Embryonic facial prominence (tissue), 1 donor: ENCODE data around the gene COL5A1.

Experiments
- DNase-seq: peaks from one replicate; pipeline ENCODE4 v3.0.0-alpha.2; 2016; ENCODE audit errors: extremely low spot score

COL5A1 gene

DNA sequence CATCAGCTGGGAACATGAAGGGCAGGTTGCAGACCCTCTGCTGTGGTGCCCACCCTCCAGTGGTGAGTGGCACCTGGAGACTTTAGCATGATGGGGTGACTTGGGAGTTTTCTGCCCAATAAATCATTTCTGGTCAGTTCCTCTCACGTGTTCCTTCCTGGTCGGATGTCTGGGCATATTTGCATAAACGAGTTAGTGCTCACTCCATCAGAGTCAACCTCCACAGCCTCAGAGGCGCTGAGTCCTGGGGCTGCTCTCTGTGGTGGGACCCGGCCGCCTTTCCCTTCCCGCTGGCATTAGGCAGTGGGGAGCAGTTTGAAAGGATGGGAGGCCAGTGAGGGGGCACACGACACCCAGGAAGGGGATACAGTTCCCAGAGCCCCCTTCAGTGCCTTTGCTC, 125.0 kb downstream of the COL5A1 start:
- DNase-seq = no peak

DNA sequence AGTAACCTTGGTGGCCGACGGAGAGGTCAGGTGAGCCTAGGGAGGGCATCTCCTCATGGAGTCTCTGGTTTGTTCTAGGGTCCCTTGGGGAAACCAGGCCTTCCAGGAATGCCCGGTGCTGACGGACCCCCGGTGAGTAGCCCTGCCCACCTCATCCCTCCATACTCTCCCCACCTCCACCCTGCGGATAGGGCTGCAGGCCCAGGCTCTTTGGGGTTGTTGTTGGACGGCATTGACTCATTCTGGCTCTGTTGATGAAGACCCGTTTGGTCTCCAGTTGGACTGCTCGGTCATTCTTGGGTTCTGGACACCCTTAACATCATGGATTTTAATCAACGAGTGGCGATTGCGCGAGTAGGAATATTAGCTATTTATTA, 126.7 kb downstream of the COL5A1 start:
- no peak for DNase-seq

- no peak for DNase-seq
Observed at GRCh38 chr9:134768709-134769351, 127.2 kb downstream of the COL5A1 start.

GRCh38 chr9:134770972-134771971, 129.7 kb downstream of the COL5A1 start:
- DNase-seq = no peak

DNA sequence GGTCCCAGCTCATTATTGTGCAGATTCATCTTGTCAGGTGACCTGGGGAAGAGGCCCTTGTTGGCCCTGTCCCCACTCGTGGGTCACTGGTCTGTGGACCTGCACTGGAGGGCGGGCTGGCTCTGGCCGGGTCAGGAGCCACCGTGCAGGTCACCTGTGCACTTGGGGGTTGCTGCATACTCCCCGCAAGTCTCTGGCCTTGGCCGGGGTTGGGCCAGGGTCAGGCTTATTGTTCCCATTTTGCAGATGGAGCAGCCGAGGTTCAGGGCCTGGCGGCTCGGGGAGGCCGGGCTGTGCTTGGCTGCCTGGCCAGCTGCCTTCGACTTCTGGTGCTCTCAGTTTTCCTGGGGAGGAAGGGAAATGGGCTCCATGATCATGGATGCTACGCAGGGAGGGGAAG, 130.7 kb downstream of the COL5A1 start:
- no peak for DNase-seq

GRCh38 chr9:134773842-134774241, 132.2 kb downstream of the COL5A1 start:
- no peak for DNase-seq

DNA sequence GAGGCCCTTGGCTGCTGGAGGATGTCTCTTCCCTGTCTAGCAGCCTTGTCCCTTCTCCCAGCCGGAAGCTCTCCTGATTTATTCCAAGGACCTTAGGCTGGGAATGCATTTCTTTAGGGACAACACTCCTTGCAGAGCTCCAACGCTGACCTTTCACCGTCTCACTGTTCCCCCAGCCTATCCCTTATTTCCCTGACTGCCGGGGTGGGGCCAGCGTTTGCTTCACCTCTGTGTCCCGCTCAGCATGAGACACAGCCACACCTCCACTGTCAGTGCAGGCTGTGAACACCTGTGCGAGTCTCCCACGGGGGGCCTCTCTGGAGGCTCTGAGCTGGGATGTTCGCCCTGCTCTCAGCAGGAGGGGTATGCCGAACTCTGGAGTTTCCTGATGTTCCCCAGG, 132.8 kb downstream of the COL5A1 start:
- no peak for DNase-seq

DNA sequence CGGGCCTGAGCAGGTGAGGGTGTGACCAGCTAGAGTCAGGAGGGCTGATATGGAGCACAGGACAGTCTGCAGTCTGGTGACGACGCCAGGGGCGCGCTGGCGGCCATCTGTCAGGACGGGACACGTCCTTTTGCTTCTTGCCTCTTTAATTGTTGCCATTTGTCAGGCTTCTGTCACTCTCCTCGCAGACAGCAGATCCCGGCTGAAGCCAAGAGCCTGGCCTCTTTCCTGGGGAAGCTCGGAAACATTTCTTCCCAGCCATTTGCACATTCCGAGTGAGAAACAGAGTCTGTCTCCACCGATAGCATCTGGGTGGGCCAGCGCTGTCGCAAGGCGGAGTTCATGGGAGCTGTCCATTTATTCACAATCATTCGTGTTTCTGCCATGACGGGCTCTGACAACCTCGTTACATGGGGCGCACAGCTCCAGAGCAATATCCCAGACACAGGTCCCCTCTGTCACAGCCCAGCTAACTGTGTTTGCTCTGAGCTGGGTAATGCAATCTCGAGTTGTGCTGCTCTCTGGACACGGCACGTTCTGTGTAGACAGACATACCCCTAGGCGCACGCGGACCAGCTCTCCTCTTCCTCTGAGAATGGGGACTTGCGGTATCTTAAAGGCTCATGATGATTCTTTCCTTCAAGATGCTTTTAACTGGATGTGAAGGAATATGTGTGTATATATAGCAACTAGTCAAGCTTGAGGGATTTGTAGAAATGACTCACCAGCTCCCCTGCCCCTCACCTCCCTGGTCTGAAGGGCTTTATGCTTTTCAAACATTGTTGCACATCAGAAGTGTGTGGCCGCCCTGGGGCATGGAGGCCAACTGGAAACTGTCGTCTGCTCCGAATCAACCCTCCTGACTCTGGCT, 133.7 kb downstream of the COL5A1 start:
- no peak for DNase-seq

DNA sequence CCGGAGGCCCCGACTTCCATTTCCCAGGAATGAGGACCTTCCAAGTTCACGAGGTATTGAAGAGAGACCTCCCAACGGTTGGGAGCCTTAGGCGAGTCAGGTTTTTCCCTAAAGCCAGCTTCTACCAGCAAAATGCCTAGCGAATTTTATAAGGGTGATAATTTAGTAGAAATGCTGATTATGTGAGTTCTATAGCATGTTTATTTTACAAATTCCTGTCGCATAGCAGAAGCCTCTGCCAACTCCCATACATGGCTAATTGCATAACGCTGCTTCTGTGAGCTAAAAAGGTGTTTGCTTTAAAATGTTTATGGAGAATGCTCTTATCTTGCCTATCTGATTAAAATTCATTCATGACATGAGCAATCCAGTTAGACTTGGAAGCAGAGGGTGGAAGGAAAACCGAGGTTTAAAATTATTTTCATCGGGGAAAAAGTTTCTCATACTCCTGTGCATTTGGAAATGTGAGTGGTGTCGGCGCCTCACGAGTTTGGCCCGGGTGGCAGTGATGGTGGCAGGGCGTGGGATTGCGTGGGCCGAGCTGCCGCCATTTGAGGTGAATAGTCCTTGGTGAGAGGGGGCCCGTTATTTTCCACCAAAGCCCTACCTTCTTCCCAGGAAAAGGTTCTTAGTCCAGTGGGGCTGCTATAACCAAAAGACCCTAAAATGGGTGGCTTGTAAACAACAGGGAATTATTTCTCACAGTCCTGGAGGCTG, 134.6 kb downstream of the COL5A1 start:
- DNase-seq = no peak

DNA sequence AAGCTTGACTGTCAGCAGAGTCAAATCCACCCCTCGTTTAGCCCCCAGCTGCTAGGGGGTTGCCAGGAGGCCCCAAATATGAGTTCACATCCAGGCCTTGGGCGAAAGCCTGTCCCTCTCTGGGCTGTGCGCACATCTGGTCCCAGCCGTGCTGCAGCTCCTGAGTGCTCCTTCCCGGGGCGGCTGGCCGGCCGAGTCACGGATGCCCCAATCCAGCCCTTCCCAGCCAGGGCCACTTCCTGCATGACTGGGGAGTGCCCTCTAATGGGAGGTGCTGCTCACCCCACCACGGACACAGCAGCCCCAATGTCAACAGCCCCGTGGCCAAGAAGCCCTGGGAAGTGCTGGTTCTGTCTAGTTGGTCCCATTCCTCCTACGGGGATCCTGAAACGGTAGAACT, 135.6 kb downstream of the COL5A1 start:
- DNase-seq = no peak

- DNase-seq = no peak
Observed at GRCh38 chr9:134778156-134778555, 136.6 kb downstream of the COL5A1 start.

DNA sequence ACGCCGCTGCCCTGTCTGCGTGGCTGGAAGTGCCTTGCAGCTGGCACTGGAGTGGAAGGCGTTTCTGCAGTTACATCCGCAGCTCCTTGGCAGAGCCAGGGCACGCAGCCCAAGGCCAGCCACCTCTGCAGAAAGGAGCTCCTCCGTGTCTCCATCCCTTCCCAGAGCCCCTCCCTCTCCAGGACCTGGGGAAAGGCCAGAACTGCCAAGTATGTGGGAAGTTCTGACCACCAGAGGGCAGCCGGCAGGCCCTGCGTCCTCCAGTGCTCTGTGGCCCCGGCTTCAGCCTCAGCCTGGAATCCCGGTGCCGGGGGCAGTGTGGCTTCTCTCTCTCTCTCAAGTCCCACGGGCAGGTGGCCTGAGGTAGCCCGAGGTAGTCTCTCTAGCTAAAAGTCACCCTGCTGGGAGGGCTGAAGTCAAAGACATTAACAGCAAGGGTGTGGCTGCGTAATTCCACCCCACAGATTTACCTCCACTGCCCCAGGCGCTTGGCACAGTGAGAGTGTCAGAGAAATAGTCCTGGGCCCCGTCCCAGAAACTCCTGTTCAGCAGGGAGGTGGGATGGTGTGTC, 137.3 kb downstream of the COL5A1 start:
- DNase-seq = no peak

DNA sequence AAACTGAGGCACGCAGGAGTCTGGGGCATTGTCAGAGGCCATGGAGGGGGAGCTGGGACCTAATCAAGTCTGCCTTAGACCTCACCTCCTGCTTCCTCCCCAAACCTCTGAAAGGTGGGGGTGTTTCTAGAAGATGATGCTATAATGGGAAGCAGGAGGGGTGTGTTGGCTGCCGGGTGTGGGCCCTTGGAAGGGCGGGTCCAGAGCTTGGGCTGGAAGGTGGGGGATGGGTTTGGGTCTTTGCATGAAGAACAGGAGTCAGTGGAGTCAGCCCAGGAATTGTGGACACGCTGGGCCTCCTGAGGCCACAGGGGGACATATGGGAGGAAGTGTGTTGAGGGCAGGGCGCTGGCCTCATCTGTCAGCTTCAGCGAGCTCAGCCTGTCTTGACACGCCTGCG, 138.0 kb downstream of the COL5A1 start:
- no peak for DNase-seq

DNA sequence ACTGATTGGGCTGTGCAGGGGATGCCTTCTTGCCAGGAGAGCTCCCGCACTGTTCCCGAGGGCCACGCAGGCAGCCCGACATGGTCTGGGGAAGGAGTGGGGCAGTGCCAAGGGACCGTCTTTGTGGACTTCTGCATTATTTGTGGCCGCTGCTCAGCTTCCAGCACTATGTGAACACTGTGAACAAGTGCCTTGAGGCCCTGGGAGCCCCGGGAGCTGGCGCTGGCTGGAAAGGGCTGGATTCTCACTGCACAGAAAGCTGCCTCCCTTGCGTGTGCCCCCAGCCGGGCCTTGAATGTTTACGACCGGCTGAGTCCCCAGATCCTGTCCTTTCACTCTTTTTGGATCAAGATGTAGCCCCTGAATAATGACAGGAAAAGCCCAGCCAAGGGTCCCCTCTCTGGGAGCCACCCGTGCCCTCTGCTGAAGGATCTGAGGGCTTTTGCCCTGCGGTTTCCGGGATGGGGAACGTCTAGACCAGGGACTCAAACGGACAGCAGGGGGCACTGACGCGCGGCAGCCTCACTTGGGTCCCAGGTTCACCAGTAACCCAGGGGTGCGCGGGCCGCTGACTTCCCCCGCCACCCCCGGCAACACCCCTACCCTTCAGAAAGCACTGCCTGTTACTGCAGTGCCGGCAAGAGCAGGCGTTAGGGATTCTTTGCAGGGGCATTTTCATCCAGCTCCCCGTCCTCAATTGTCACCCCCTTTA, 140.1 kb downstream of the COL5A1 start:
- DNase-seq = no peak

DNA sequence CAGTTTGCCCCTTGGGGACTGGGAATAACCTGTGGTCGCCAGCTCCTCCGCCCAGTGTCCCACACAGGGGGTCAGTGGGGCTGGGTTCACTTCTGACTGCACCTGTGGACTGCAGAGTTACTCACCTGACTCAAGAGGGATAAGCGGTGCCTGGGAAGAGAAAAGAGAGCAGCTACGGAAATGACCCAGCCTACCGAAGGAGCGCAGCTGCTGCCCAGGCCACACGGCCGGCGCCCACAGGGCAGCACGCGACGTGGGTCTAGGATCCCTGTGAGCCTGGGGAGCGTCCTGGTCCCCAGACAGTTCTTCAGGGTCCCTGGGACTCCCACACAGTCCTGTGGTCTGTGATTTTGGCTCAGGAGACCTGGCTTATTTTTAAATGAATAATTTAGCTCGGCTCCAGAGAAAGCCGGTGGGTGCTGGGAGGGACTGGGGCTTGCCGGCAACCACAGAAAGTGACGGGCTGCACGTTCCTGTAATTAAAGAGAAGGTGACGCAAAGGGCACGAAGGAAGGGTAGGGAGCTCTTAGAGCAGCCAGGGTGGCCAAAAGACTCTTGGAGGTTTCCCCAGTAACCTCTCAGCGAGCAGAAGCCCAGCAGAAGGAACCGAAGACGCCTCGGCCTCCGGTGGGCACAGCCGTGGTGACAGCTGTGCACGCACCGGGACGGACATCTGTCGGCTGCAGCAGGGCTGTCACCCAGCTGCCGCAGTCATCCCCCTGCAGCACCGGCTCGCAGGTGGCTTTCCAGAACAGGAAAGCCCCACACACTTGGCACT, 141.5 kb downstream of the COL5A1 start:
- DNase-seq = no peak

GRCh38 chr9:134783699-134784039, 142.1 kb downstream of the COL5A1 start:
- no peak for DNase-seq

GRCh38 chr9:134784577-134785305, 143.1 kb downstream of the COL5A1 start:
- no peak for DNase-seq

GRCh38 chr9:134785325-134786108, 143.9 kb downstream of the COL5A1 start:
- no peak for DNase-seq
